ENCODE data around the gene NENF.
A peak's percentile ranks its signal among the peaks of the same experiment; 100 is the strongest.
"Not testable (repeated sequence)": the region's sequence is repeated elsewhere in the genome, so short reads cannot be mapped to it uniquely, and the experiment has no call there.

Gene NENF

GRCh38 chr1:212460376-212460775 is 27.7 kb downstream of the NENF start:
- no peak for DNase-seq (ENCODE audit: low spot score)

GRCh38 chr1:212461916-212462660 is 29.4 kb downstream of the NENF start:
- DNase-seq (ENCODE audit: low spot score) = no peak

- DNase-seq (ENCODE audit: low spot score) = no peak
Measured at GRCh38 chr1:212463565-212464285, 31.0 kb downstream of the NENF start.

GRCh38 chr1:212465311-212465710 is 32.6 kb downstream of the NENF start:
- DNase-seq (ENCODE audit: low spot score) = no peak

- no peak for DNase-seq (ENCODE audit: low spot score)
Measured at GRCh38 chr1:212466437-212466836, 33.7 kb downstream of the NENF start.

- DNase-seq (ENCODE audit: low spot score) = no peak
Measured at GRCh38 chr1:212466898-212467650, 34.4 kb downstream of the NENF start.

GRCh38 chr1:212467843-212468482 is 35.2 kb downstream of the NENF start:
- no peak for DNase-seq (ENCODE audit: low spot score)

GRCh38 chr1:212470059-212470458 is 37.3 kb downstream of the NENF start:
- DNase-seq (ENCODE audit: low spot score) = peak; percentile 17

GRCh38 chr1:212471286-212471685 is 38.6 kb downstream of the NENF start:
- no peak for DNase-seq (ENCODE audit: low spot score)

- DNase-seq (ENCODE audit: low spot score) = no peak
Measured at GRCh38 chr1:212471891-212472675, 39.4 kb downstream of the NENF start.

- no peak for DNase-seq (ENCODE audit: low spot score)
Measured at GRCh38 chr1:212473729-212474128, 41.0 kb downstream of the NENF start.

GRCh38 chr1:212475151-212475550 is 42.4 kb downstream of the NENF start:
- no peak for DNase-seq (ENCODE audit: low spot score)

- not testable (repeated sequence) for DNase-seq (ENCODE audit: low spot score)
Measured at GRCh38 chr1:212475831-212476230, 43.1 kb downstream of the NENF start.

- peak; percentile 89 for DNase-seq (ENCODE audit: low spot score)
Measured at GRCh38 chr1:212477014-212477679, 44.4 kb downstream of the NENF start.

- DNase-seq (ENCODE audit: low spot score) = no peak
Measured at GRCh38 chr1:212477680-212478466, 45.2 kb downstream of the NENF start.

GRCh38 chr1:212478467-212479025 is 45.8 kb downstream of the NENF start:
- no peak for DNase-seq (ENCODE audit: low spot score)

GRCh38 chr1:212479188-212479587 is 46.5 kb downstream of the NENF start:
- no peak for DNase-seq (ENCODE audit: low spot score)

- not testable (repeated sequence) for DNase-seq (ENCODE audit: low spot score)
Measured at GRCh38 chr1:212480711-212481437, 48.2 kb downstream of the NENF start.

- DNase-seq (ENCODE audit: low spot score) = no peak
Measured at GRCh38 chr1:212481438-212481767, 48.7 kb downstream of the NENF start.

Data from cerebellar cortex (tissue), 1 donor.